ENCODE results near the gene CMSS1.

Gene CMSS1

GRCh38 chr3:99879275-99879674, 61.6 kb downstream of the CMSS1 start:
- ChIA-PET POLR2A (no interaction called here), CTCF (no interaction called here)
- DNase-seq (ENCODE audit: extremely low spot score), result no peak
- TF ChIP-seq ARNT (IDR thresholded peaks at IDR 0.05) (no peak), FOXA1 (IDR thresholded peaks at IDR 0.05) (no peak), FOXK2 (IDR thresholded peaks at IDR 0.05) (no peak), NFRKB (IDR thresholded peaks at IDR 0.05) (no peak), L3MBTL2 (conservative IDR thresholded peaks at IDR 0.05) (no peak), ZNF384 (IDR thresholded peaks at IDR 0.05) (no peak), BHLHE40 (IDR thresholded peaks at IDR 0.05; ENCODE audit: borderline replicate concordance) (no peak), HDGF (IDR thresholded peaks at IDR 0.05; ENCODE audit: borderline replicate concordance) (no peak)

- CTCF ChIA-PET, result no interaction called here
- TF ChIP-seq TARDBP (IDR thresholded peaks at IDR 0.05) (no peak), PKNOX1 (IDR thresholded peaks at IDR 0.05) (no peak), ELF4 (IDR thresholded peaks at IDR 0.05) (no peak), FOXM1 (IDR thresholded peaks at IDR 0.05; ENCODE audit: borderline replicate concordance) (no peak), SP1 (IDR thresholded peaks at IDR 0.05) (no peak), ARNT (IDR thresholded peaks at IDR 0.05) (no peak), HDGF (IDR thresholded peaks at IDR 0.05; ENCODE audit: borderline replicate concordance) (no peak), SUZ12 (IDR thresholded peaks at IDR 0.05) (no peak), NFRKB (IDR thresholded peaks at IDR 0.05) (no peak), BHLHE40 (IDR thresholded peaks at IDR 0.05; ENCODE audit: borderline replicate concordance) (no peak), LEF1 (IDR thresholded peaks at IDR 0.05; ENCODE audit: borderline replicate concordance) (no peak), FOXK2 (IDR thresholded peaks at IDR 0.05) (no peak), L3MBTL2 (conservative IDR thresholded peaks at IDR 0.05) (no peak), ZNF384 (IDR thresholded peaks at IDR 0.05) (no peak), FOXA1 (IDR thresholded peaks at IDR 0.05) (no peak), CTBP1 (IDR thresholded peaks at IDR 0.05; ENCODE audit: borderline replicate concordance) (no peak)
- POLR2A ChIA-PET, result no interaction called here
- no peak for DNase-seq (ENCODE audit: extremely low spot score)
Observed at GRCh38 chr3:99881121-99881524, 63.5 kb downstream of the CMSS1 start.

GRCh38 chr3:99882436-99883137, 64.9 kb downstream of the CMSS1 start:
- TF ChIP-seq SP1 (IDR thresholded peaks at IDR 0.05), result no peak
- no peak for DNase-seq (ENCODE audit: extremely low spot score)
- CTCF ChIA-PET, result no interaction called here
- POLR2A ChIA-PET, result no interaction called here

GRCh38 chr3:99883138-99883461, 65.4 kb downstream of the CMSS1 start:
- TF ChIP-seq PKNOX1 (IDR thresholded peaks at IDR 0.05) (no peak), CTBP1 (IDR thresholded peaks at IDR 0.05; ENCODE audit: borderline replicate concordance) (no peak), NFRKB (IDR thresholded peaks at IDR 0.05) (no peak), HDGF (IDR thresholded peaks at IDR 0.05; ENCODE audit: borderline replicate concordance) (no peak), FOXA1 (IDR thresholded peaks at IDR 0.05) (no peak), TARDBP (IDR thresholded peaks at IDR 0.05) (no peak), SP1 (IDR thresholded peaks at IDR 0.05) (no peak), FOXK2 (IDR thresholded peaks at IDR 0.05) (no peak), FOXM1 (IDR thresholded peaks at IDR 0.05; ENCODE audit: borderline replicate concordance) (no peak), SUZ12 (IDR thresholded peaks at IDR 0.05) (no peak), LEF1 (IDR thresholded peaks at IDR 0.05; ENCODE audit: borderline replicate concordance) (no peak), L3MBTL2 (conservative IDR thresholded peaks at IDR 0.05) (no peak), ELF4 (IDR thresholded peaks at IDR 0.05) (no peak), ZNF384 (IDR thresholded peaks at IDR 0.05) (no peak), ARNT (IDR thresholded peaks at IDR 0.05) (no peak), BHLHE40 (IDR thresholded peaks at IDR 0.05; ENCODE audit: borderline replicate concordance) (no peak)
- ChIA-PET POLR2A (no interaction called here), CTCF (no interaction called here)

GRCh38 chr3:99883693-99884092, 66.0 kb downstream of the CMSS1 start:
- DNase-seq (ENCODE audit: extremely low spot score), result no peak
- TF ChIP-seq FOXM1 (IDR thresholded peaks at IDR 0.05; ENCODE audit: borderline replicate concordance) (no peak), NFRKB (IDR thresholded peaks at IDR 0.05) (no peak)
- ChIA-PET CTCF (no interaction called here), POLR2A (interaction anchor here (0.9 kb wide), 1 partner anchor 8 kb away, joined by 3 read pairs; no protein-coding TSS in a partner anchor)

More at GRCh38 chr3:99883138-99883461, 65.4 kb downstream of the CMSS1 start:
- no peak for DNase-seq (ENCODE audit: extremely low spot score)

- no peak for DNase-seq (ENCODE audit: extremely low spot score)
- CTCF ChIA-PET, result interaction anchor here (0.6 kb wide), 1 partner anchor 9 kb away, joined by 3 read pairs; no protein-coding TSS in a partner anchor
- TF ChIP-seq TARDBP (IDR thresholded peaks at IDR 0.05) (no peak), SP1 (IDR thresholded peaks at IDR 0.05) (no peak), ELF4 (IDR thresholded peaks at IDR 0.05) (no peak), NFRKB (IDR thresholded peaks at IDR 0.05) (no peak), SUZ12 (IDR thresholded peaks at IDR 0.05) (no peak), CTBP1 (IDR thresholded peaks at IDR 0.05; ENCODE audit: borderline replicate concordance) (no peak), FOXK2 (IDR thresholded peaks at IDR 0.05) (no peak), FOXA1 (IDR thresholded peaks at IDR 0.05) (no peak), L3MBTL2 (conservative IDR thresholded peaks at IDR 0.05) (no peak), BHLHE40 (IDR thresholded peaks at IDR 0.05; ENCODE audit: borderline replicate concordance) (no peak), LEF1 (IDR thresholded peaks at IDR 0.05; ENCODE audit: borderline replicate concordance) (no peak), HDGF (IDR thresholded peaks at IDR 0.05; ENCODE audit: borderline replicate concordance) (no peak), ARNT (IDR thresholded peaks at IDR 0.05) (no peak), ZNF384 (IDR thresholded peaks at IDR 0.05) (no peak)
- POLR2A ChIA-PET, result interaction anchor here (0.9 kb wide), 1 partner anchor 9 kb away, joined by 3 read pairs; no protein-coding TSS in a partner anchor
Observed at GRCh38 chr3:99884484-99884883, 66.8 kb downstream of the CMSS1 start.

GRCh38 chr3:99885085-99885484, 67.4 kb downstream of the CMSS1 start:
- CTCF ChIA-PET, result no interaction called here

More at GRCh38 chr3:99885085-99885484, 67.4 kb downstream of the CMSS1 start:
- no peak for TF ChIP-seq SUZ12 (IDR thresholded peaks at IDR 0.05)
- no peak for TF ChIP-seq FOXA1 (IDR thresholded peaks at IDR 0.05)
- no peak for TF ChIP-seq CTBP1 (IDR thresholded peaks at IDR 0.05; ENCODE audit: borderline replicate concordance)
- TF ChIP-seq NFRKB (IDR thresholded peaks at IDR 0.05), result no peak
- TF ChIP-seq LEF1 (IDR thresholded peaks at IDR 0.05; ENCODE audit: borderline replicate concordance), result no peak
- POLR2A ChIA-PET, result no interaction called here
- no peak for DNase-seq (ENCODE audit: extremely low spot score)
